HepG2 (cell line): ENCODE results near the gene SOX12. TPM values are rescaled to one million over a fixed set of nuclear protein-coding genes. Genes with fewer than 3 reads are reported as not detected.

Experiments
- DNMT1 ChIP-seq: sonication (generic); formaldehyde crosslinking; IDR thresholded peaks from 2 replicates; pipeline ENCODE4 v1.5.1; 2020; ENCODE audit warnings: mild to moderate bottlenecking, missing genetic modification reagents
- HMG20B ChIP-seq: conservative IDR thresholded peaks from 2 replicates; pipeline ENCODE4 v1.6.1; 2016; ENCODE audit warnings: missing genetic modification reagents, missing compliant biosample characterization
- HNRNPUL1 ChIP-seq: fragments of 200-400 bp; formaldehyde crosslinking; IDR thresholded peaks from 2 replicates; pipeline ENCODE4 v1.6.1; 2017; ENCODE audit warnings: low read depth, mild to moderate bottlenecking, low read length, moderate library complexity
- ISL2 ChIP-seq: sonication (generic); formaldehyde crosslinking; IDR thresholded peaks from 2 replicates; pipeline ENCODE4 v1.5.0; 2020; ENCODE audit warnings: missing genetic modification reagents
- KMT2B ChIP-seq: IDR thresholded peaks from 2 replicates; pipeline ENCODE4 v1.6.1; 2016; ENCODE audit warnings: missing genetic modification reagents, missing compliant biosample characterization
- MAZ ChIP-seq, 2 experiments: sonication (generic) in 1 of 2; formaldehyde crosslinking in 1 of 2; IDR thresholded peaks; 2 replicates each; pipeline versions ENCODE4 v1.5.0 to v1.6.1; 2012 to 2020; ENCODE audit warnings: low read depth in 2 of 2, mild to moderate bottlenecking in 2 of 2, borderline replicate concordance in 1 of 2, improper control_type of control experiment in 1 of 2, low read length in 1 of 2, missing genetic modification reagents in 1 of 2, moderate library complexity in 1 of 2
- MEF2D ChIP-seq: sonication (generic); formaldehyde crosslinking; IDR thresholded peaks from 2 replicates; pipeline ENCODE4 v1.5.1; 2020; ENCODE audit warnings: mild to moderate bottlenecking, missing genetic modification reagents
- PRPF4 ChIP-seq: fragments of 200-400 bp; formaldehyde crosslinking; IDR thresholded peaks from 2 replicates; pipeline ENCODE4 v1.6.1; 2016; ENCODE audit warnings: low read length, low read depth; ENCODE audit not compliant: poor library complexity, severe bottlenecking
- SP1 ChIP-seq, 2 experiments: fragments of 450-650 bp in 1 of 2; sonication (generic) in 1 of 2; formaldehyde crosslinking in 1 of 2; IDR thresholded peaks; 2 replicates each; pipeline versions ENCODE4 v1.4.0 to v1.6.1; 2016 to 2020; ENCODE audit warnings: missing genetic modification reagents in 1 of 2
- ZFP62 ChIP-seq: sonication (generic); formaldehyde crosslinking; IDR thresholded peaks from 2 replicates; pipeline ENCODE4 v1.4.0; 2020; ENCODE audit warnings: missing genetic modification reagents
- ZNF10 ChIP-seq: sonication (generic); formaldehyde crosslinking; IDR thresholded peaks from 2 replicates; pipeline ENCODE4 v1.4.0; 2020; ENCODE audit warnings: mild to moderate bottlenecking, low read depth, missing genetic modification reagents, borderline replicate concordance
- ZNF138 ChIP-seq: sonication (generic); formaldehyde crosslinking; IDR thresholded peaks from 2 replicates; pipeline ENCODE4 v1.5.0; 2020; ENCODE audit warnings: mild to moderate bottlenecking, low read depth, missing genetic modification reagents
- ZNF17 ChIP-seq: sonication (generic); formaldehyde crosslinking; IDR thresholded peaks from 2 replicates; pipeline ENCODE4 v1.5.0; 2020; ENCODE audit warnings: mild to moderate bottlenecking, missing genetic modification reagents
- ZNF230 ChIP-seq: sonication (generic); formaldehyde crosslinking; IDR thresholded peaks from 2 replicates; pipeline ENCODE4 v1.4.0; 2020; ENCODE audit warnings: mild to moderate bottlenecking, missing genetic modification reagents
- ZNF30 ChIP-seq: sonication (generic); formaldehyde crosslinking; IDR thresholded peaks from 2 replicates; pipeline ENCODE4 v1.5.0; 2020; ENCODE audit warnings: mild to moderate bottlenecking, missing genetic modification reagents
- ZNF383 ChIP-seq: sonication (generic); formaldehyde crosslinking; IDR thresholded peaks from 2 replicates; pipeline ENCODE4 v1.4.0; 2020; ENCODE audit warnings: missing genetic modification reagents, mild to moderate bottlenecking, borderline replicate concordance
- ZNF468 ChIP-seq: sonication (generic); formaldehyde crosslinking; IDR thresholded peaks from 2 replicates; pipeline ENCODE4 v1.8.0; 2022; ENCODE audit warnings: mild to moderate bottlenecking, moderate library complexity, missing genetic modification reagents
- ZNF530 ChIP-seq: sonication (generic); formaldehyde crosslinking; IDR thresholded peaks from 2 replicates; pipeline ENCODE4 v1.5.0; 2020; ENCODE audit warnings: low read depth, mild to moderate bottlenecking, missing genetic modification reagents
- ZNF564 ChIP-seq: sonication (generic); formaldehyde crosslinking; IDR thresholded peaks from 2 replicates; pipeline ENCODE4 v1.8.1; 2023; ENCODE audit warnings: mild to moderate bottlenecking, missing genetic modification reagents
- ZNF652 ChIP-seq: IDR thresholded peaks from 2 replicates; pipeline ENCODE4 v1.6.1; 2016; ENCODE audit warnings: low read depth, borderline replicate concordance
- ZNF749 ChIP-seq: sonication (generic); formaldehyde crosslinking; IDR thresholded peaks from 2 replicates; pipeline ENCODE4 v1.8.0; 2022; ENCODE audit warnings: mild to moderate bottlenecking, missing genetic modification reagents, moderate library complexity, borderline replicate concordance
- ZNF782 ChIP-seq: sonication (generic); formaldehyde crosslinking; IDR thresholded peaks from 2 replicates; pipeline ENCODE4 v1.4.0; 2020; ENCODE audit warnings: missing genetic modification reagents, mild to moderate bottlenecking, borderline replicate concordance
- polyA plus RNA-seq, 8 experiments: library from polyadenylated mRNA; depleted of rRNA in 3 of 8; stranded (reverse) in 7 of 8; unstranded in 1 of 8; fragments of >200 nt; fragmentation: Illumina TruSeq in 4 of 8; extraction: Trizol in 4 of 8; gene quantifications; 2 replicates each; pipeline versions ENCODE4 v1.2.1 to v1.2.3, GENCODE V29; 2011 to 2016; ENCODE audit warnings: low read depth in 4 of 8, missing spikeins in 1 of 8, mixed read lengths in 1 of 8; ENCODE audit not compliant: insufficient read depth in 1 of 8
- total RNA-seq, 5 experiments: library from RNA; depleted of rRNA; stranded (reverse); fragments of >200 nt; fragmentation: Illumina TruSeq; extraction: Trizol; gene quantifications; 2 replicates each; pipeline ENCODE4 v1.2.3, GENCODE V29; 2016; ENCODE audit warnings: low read depth in 1 of 5
- TF ChIP-seq, protein P1 (sequence below): sonication (generic); formaldehyde crosslinking; IDR thresholded peaks from 2 replicates; pipeline ENCODE4 v1.5.0; 2020; ENCODE audit warnings: mild to moderate bottlenecking, missing genetic modification reagents
- TF ChIP-seq, protein P2 (sequence below): IDR thresholded peaks from 2 replicates; pipeline ENCODE4 v1.6.1; 2012; ENCODE audit warnings: low read depth, low read length, improper control_type of control experiment
- TF ChIP-seq, protein P3 (sequence below): sonication (generic); formaldehyde crosslinking; conservative IDR thresholded peaks from 2 replicates; pipeline ENCODE4 v1.5.0; 2020; ENCODE audit warnings: missing genetic modification reagents

SOX12 gene
- total and polyA plus RNA-seq, 2 of the 13 experiments (the other 11 are each of a cell fraction or from before 2014, with no cell fraction given), result 10.0 to 18.7 TPM

DNA sequence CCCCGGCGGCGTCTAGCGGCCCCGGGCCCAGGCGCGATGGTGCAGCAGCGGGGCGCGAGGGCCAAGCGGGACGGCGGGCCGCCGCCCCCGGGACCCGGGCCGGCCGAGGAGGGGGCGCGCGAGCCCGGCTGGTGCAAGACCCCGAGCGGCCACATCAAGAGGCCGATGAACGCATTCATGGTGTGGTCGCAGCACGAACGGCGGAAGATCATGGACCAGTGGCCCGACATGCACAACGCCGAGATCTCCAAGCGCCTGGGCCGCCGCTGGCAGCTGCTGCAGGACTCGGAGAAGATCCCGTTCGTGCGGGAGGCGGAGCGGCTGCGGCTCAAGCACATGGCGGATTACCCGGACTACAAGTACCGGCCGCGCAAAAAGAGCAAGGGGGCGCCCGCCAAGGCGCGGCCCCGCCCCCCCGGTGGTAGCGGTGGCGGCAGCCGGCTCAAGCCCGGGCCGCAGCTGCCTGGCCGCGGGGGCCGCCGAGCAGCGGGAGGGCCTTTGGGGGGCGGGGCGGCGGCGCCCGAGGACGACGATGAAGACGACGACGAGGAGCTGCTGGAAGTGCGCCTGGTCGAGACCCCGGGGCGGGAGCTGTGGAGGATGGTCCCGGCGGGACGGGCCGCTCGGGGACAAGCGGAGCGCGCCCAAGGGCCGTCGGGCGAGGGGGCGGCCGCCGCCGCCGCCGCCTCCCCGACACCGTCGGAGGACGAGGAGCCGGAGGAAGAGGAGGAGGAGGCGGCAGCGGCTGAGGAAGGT, 715 bp downstream of the SOX12 start (continued):
- TF ChIP-seq DNMT1 (CRISPR knock-in tag) (no peak), ISL2 (CRISPR knock-in tag) (no peak; the same call in 1 of the 2 replicates), ZNF230 (CRISPR knock-in tag) (no peak), HNRNPUL1 (no peak), ZNF468 (CRISPR knock-in tag) (peak; percentile 67; the same call in 1 of the 2 replicates), ZNF564 (0 out of 2 replicates have a peak, but pooled peaks have one; percentile 9), HMG20B (no peak), MEF2D (CRISPR knock-in tag) (no peak), KMT2B (CRISPR knock-in tag) (no peak), ZNF30 (CRISPR knock-in tag) (no peak), MAZ (IDR thresholded peaks at IDR 0.05; ENCODE audit: borderline replicate concordance, low read depth, low read length) (no peak), MAZ (CRISPR knock-in tag; IDR thresholded peaks at IDR 0.05; ENCODE audit: low read depth) (no peak; the same call in none of the 2 replicates), ZFP62 (CRISPR knock-in tag) (no peak), ZNF10 (CRISPR knock-in tag) (no peak), ZNF138 (peak; percentile 34), ZNF530 (no peak), ZNF782 (CRISPR knock-in tag) (no peak), ZNF17 (no peak), PRPF4 (no peak), ZNF383 (CRISPR knock-in tag) (no peak), SP1 (IDR thresholded peaks at IDR 0.05) (no peak), SP1 (CRISPR knock-in tag; IDR thresholded peaks at IDR 0.05) (0 out of 2 replicates have a peak, but pooled peaks have one; percentile 5), ZNF749 (CRISPR knock-in tag) (peak; percentile 66; the same call in 1 of the 2 replicates), ZNF652 (CRISPR knock-in tag) (no peak)
- TF ChIP-seq, protein P1, sequence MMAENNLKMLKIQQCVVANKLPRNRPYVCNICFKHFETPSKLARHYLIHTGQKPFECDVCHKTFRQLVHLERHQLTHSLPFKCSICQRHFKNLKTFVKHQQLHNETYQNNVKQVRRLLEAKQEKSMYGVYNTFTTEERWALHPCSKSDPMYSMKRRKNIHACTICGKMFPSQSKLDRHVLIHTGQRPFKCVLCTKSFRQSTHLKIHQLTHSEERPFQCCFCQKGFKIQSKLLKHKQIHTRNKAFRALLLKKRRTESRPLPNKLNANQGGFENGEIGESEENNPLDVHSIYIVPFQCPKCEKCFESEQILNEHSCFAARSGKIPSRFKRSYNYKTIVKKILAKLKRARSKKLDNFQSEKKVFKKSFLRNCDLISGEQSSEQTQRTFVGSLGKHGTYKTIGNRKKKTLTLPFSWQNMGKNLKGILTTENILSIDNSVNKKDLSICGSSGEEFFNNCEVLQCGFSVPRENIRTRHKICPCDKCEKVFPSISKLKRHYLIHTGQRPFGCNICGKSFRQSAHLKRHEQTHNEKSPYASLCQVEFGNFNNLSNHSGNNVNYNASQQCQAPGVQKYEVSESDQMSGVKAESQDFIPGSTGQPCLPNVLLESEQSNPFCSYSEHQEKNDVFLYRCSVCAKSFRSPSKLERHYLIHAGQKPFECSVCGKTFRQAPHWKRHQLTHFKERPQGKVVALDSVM (CRISPR knock-in tag), result no peak
- TF ChIP-seq, protein P2, sequence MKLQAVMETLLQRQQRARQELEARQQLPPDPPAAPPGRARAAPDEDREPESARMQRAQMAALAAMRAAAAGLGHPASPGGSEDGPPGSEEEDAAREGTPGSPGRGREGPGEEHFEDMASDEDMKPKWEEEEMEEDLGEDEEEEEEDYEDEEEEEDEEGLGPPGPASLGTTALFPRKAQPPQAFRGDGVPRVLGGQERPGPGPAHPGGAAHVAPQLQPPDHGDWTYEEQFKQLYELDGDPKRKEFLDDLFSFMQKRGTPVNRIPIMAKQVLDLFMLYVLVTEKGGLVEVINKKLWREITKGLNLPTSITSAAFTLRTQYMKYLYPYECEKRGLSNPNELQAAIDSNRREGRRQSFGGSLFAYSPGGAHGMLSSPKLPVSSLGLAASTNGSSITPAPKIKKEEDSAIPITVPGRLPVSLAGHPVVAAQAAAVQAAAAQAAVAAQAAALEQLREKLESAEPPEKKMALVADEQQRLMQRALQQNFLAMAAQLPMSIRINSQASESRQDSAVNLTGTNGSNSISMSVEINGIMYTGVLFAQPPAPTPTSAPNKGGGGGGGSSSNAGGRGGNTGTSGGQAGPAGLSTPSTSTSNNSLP, result peak; percentile 25; the same call in 1 of the 2 replicates
- TF ChIP-seq, protein P3, sequence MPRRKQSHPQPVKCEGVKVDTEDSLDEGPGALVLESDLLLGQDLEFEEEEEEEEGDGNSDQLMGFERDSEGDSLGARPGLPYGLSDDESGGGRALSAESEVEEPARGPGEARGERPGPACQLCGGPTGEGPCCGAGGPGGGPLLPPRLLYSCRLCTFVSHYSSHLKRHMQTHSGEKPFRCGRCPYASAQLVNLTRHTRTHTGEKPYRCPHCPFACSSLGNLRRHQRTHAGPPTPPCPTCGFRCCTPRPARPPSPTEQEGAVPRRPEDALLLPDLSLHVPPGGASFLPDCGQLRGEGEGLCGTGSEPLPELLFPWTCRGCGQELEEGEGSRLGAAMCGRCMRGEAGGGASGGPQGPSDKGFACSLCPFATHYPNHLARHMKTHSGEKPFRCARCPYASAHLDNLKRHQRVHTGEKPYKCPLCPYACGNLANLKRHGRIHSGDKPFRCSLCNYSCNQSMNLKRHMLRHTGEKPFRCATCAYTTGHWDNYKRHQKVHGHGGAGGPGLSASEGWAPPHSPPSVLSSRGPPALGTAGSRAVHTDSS, result no peak
